GM18499 (cell line): ENCODE data around the gene REN.

Source experiments
- ATAC-seq: cut with Tn5 transposase; IDR thresholded peaks from one replicate; pipeline ENCODE4 v1.9.1; 2021; ENCODE audit warnings: moderate number of reproducible peaks; ENCODE audit not compliant: insufficient read depth, unreplicated experiment

The REN gene

GRCh38 chr1:204166219-204166618 lies at the start of gene REN:
Gene REN (minus strand): TSS chr1:204166337. CDS start chr1:204166293, 44 bp downstream.
- ATAC-seq = no peak

GRCh38 chr1:204213668-204214662 lies 47.8 kb upstream of the REN start, which contains the start of gene GOLT1A:
Gene GOLT1A (minus strand): TSS chr1:204213988. CDS start chr1:204213906, 82 bp downstream.
- ATAC-seq = no peak

GRCh38 chr1:204212715-204213114 lies 46.6 kb upstream of the REN start:
- ATAC-seq = no peak

- ATAC-seq = no peak
Measured at GRCh38 chr1:204211046-204211445, 44.9 kb upstream of the REN start.

GRCh38 chr1:204207136-204207616 lies 41.0 kb upstream of the REN start:
- no peak for ATAC-seq

- ATAC-seq = no peak
Measured at GRCh38 chr1:204206121-204206520, 40.0 kb upstream of the REN start.

GRCh38 chr1:204205486-204205885 lies 39.3 kb upstream of the REN start:
- no peak for ATAC-seq

GRCh38 chr1:204204944-204205343 lies 38.8 kb upstream of the REN start:
- ATAC-seq = no peak

- no peak for ATAC-seq
Measured at GRCh38 chr1:204203206-204203767, 37.1 kb upstream of the REN start.

- ATAC-seq = no peak
Measured at GRCh38 chr1:204202481-204202880, 36.3 kb upstream of the REN start.

GRCh38 chr1:204201348-204202040 lies 35.4 kb upstream of the REN start:
- no peak for ATAC-seq

- no peak for ATAC-seq
Measured at GRCh38 chr1:204199579-204199978, 33.4 kb upstream of the REN start.

- ATAC-seq = no peak
Measured at GRCh38 chr1:204198348-204199340, 32.5 kb upstream of the REN start.

GRCh38 chr1:204197068-204197467 lies 30.9 kb upstream of the REN start:
- ATAC-seq = no peak

- ATAC-seq = no peak
Measured at GRCh38 chr1:204196068-204196795, 30.1 kb upstream of the REN start, which contains the start of gene KISS1. Gene KISS1 (minus strand): TSS chr1:204196491. CDS start chr1:204192876, 3,615 bp downstream.

GRCh38 chr1:204194771-204195170 lies 28.6 kb upstream of the REN start:
- ATAC-seq = no peak

GRCh38 chr1:204194080-204194479 lies 27.9 kb upstream of the REN start:
- no peak for ATAC-seq

- no peak for ATAC-seq
Measured at GRCh38 chr1:204192589-204193352, 26.6 kb upstream of the REN start.
